G401 (cell line): ENCODE data around the gene TADA2B. TPM values are rescaled to one million over a fixed set of nuclear protein-coding genes. Genes with fewer than 3 reads are reported as not detected.

ENCODE experiments used
- DNase-seq: peaks from one replicate; pipeline ENCODE4 v3.0.0-alpha.2; 2015; ENCODE audit warnings: low spot score
- in situ Hi-C: cut with HindIII; loops from 2 replicates; pipeline ENCODE4 v1.10.0; 2016; ENCODE audit warnings: low sequenced_read_pairs, mixed read lengths
- total RNA-seq: library from RNA; depleted of rRNA; stranded (reverse); fragments of >200 nt; shearing (Covaris generic); gene quantifications from 2 replicates; pipeline ENCODE4 v1.2.3, GENCODE V29; 2014

TADA2B gene
- total RNA-seq, 1 experiment from 2014 or later = 19.6 TPM

- in situ Hi-C loops = no loop called here
- no peak for DNase-seq
These were observed 26.7 kb upstream of the TADA2B start for GRCh38 chr4:7016512-7016911.

- DNase-seq = no peak
- in situ Hi-C loops = no loop called here
These were observed 25.6 kb upstream of the TADA2B start for GRCh38 chr4:7017446-7018048.

- in situ Hi-C loops = no loop called here
These were observed 24.9 kb upstream of the TADA2B start for GRCh38 chr4:7018281-7018680.

GRCh38 chr4:7019367-7019766 lies 23.8 kb upstream of the TADA2B start:
- no peak for DNase-seq
- in situ Hi-C loops = no loop called here

More at GRCh38 chr4:7018281-7018680, 24.9 kb upstream of the TADA2B start:
- DNase-seq = no peak

- DNase-seq = no peak
- in situ Hi-C loops = loop anchor here (5.0 kb wide), 1 partner anchor 33 kb away; no protein-coding TSS in a partner anchor
These were observed 22.9 kb upstream of the TADA2B start for GRCh38 chr4:7020290-7020689.

- in situ Hi-C loops = loop anchor here (5.0 kb wide), 1 partner anchor 34 kb away; no protein-coding TSS in a partner anchor
- DNase-seq = no peak
These were observed 22.3 kb upstream of the TADA2B start for GRCh38 chr4:7020856-7021255.

- in situ Hi-C loops = loop anchor here (5.0 kb wide), 1 partner anchor 34 kb away; no protein-coding TSS in a partner anchor
- DNase-seq = no peak
These were observed 21.8 kb upstream of the TADA2B start for GRCh38 chr4:7021355-7021754.

GRCh38 chr4:7021930-7022664 lies 21.1 kb upstream of the TADA2B start:
- DNase-seq = no peak
- in situ Hi-C loops = loop anchor here (5.0 kb wide), 1 partner anchor 35 kb away; no protein-coding TSS in a partner anchor

- no peak for DNase-seq
- in situ Hi-C loops = loop anchor here (5.0 kb wide), 1 partner anchor 36 kb away; no protein-coding TSS in a partner anchor
These were observed 19.7 kb upstream of the TADA2B start for GRCh38 chr4:7023486-7023885.

GRCh38 chr4:7023901-7024300 lies 19.3 kb upstream of the TADA2B start:
- in situ Hi-C loops = loop anchor here (5.0 kb wide), 1 partner anchor 37 kb away; no protein-coding TSS in a partner anchor
- DNase-seq = no peak

- in situ Hi-C loops = loop anchor here (5.0 kb wide), 1 partner anchor 37 kb away; no protein-coding TSS in a partner anchor
- DNase-seq = no peak
These were observed 18.8 kb upstream of the TADA2B start for GRCh38 chr4:7024336-7024890.

GRCh38 chr4:7025040-7025602 lies 18.1 kb upstream of the TADA2B start:
- DNase-seq = no peak
- in situ Hi-C loops = no loop called here

- in situ Hi-C loops = no loop called here
- no peak for DNase-seq
These were observed 17.1 kb upstream of the TADA2B start for GRCh38 chr4:7026107-7026506.

GRCh38 chr4:7027284-7027683 lies 15.9 kb upstream of the TADA2B start:
- DNase-seq = no peak
- in situ Hi-C loops = no loop called here

- in situ Hi-C loops = no loop called here
- DNase-seq = no peak
These were observed 15.3 kb upstream of the TADA2B start for GRCh38 chr4:7027913-7028312.

GRCh38 chr4:7029212-7029611 lies 14.0 kb upstream of the TADA2B start:
- DNase-seq = no peak
- in situ Hi-C loops = no loop called here

GRCh38 chr4:7029921-7030320 lies 13.3 kb upstream of the TADA2B start:
- DNase-seq = no peak
- in situ Hi-C loops = no loop called here

GRCh38 chr4:7030856-7031255 lies 12.3 kb upstream of the TADA2B start:
- no peak for DNase-seq
- in situ Hi-C loops = no loop called here

GRCh38 chr4:7031558-7032449 lies 11.4 kb upstream of the TADA2B start:
- no peak for DNase-seq
- in situ Hi-C loops = no loop called here
